HEK293 (cell line): ENCODE results near the gene LMCD1.
A peak's percentile ranks its signal among the peaks of the same experiment; 100 is the strongest.

ENCODE experiments used
- GLIS1 ChIP-seq: fragments of 450-650 bp; formaldehyde crosslinking; IDR thresholded peaks from 2 replicates; pipeline ENCODE4 v1.5.1; 2016; ENCODE audit warnings: missing biosample characterization, missing genetic modification characterization
- MZF1 ChIP-seq: fragments of 450-650 bp; formaldehyde crosslinking; IDR thresholded peaks from 2 replicates; pipeline ENCODE4 v1.5.1; 2017; ENCODE audit warnings: missing biosample characterization, missing genetic modification characterization, borderline replicate concordance
- YY2 ChIP-seq: fragments of 450-650 bp; formaldehyde crosslinking; IDR thresholded peaks from 2 replicates; pipeline ENCODE4 v1.5.1; 2016; ENCODE audit warnings: missing biosample characterization, missing genetic modification characterization
- ZBTB7A ChIP-seq: fragments of 450-650 bp; formaldehyde crosslinking; IDR thresholded peaks from 2 replicates; pipeline ENCODE4 v1.5.1; 2016; ENCODE audit warnings: low read depth, missing biosample characterization, missing genetic modification characterization
- ZBTB8A ChIP-seq: fragments of 450-650 bp; formaldehyde crosslinking; IDR thresholded peaks from 2 replicates; pipeline ENCODE4 v1.5.1; 2016; ENCODE audit warnings: missing biosample characterization, missing genetic modification characterization
- ZEB2 ChIP-seq: fragments of 450-650 bp; formaldehyde crosslinking; IDR thresholded peaks from 2 replicates; pipeline ENCODE4 v1.5.1; 2016; ENCODE audit warnings: missing biosample characterization, missing genetic modification characterization
- ZNF10 ChIP-seq: fragments of 450-650 bp; formaldehyde crosslinking; IDR thresholded peaks from 2 replicates; pipeline ENCODE4 v1.5.1; 2017; ENCODE audit warnings: missing biosample characterization, missing genetic modification characterization
- ZNF121 ChIP-seq: fragments of 450-650 bp; formaldehyde crosslinking; IDR thresholded peaks from 2 replicates; pipeline ENCODE4 v1.5.1; 2016; ENCODE audit warnings: missing biosample characterization, missing genetic modification characterization
- ZNF37A ChIP-seq: fragments of 450-650 bp; IDR thresholded peaks from 2 replicates; pipeline ENCODE4 v1.5.1; 2018; ENCODE audit warnings: missing biosample characterization, missing genetic modification characterization
- ZNF391 ChIP-seq: fragments of 450-650 bp; formaldehyde crosslinking; IDR thresholded peaks from 2 replicates; pipeline ENCODE4 v1.5.1; 2016; ENCODE audit warnings: low read depth, missing biosample characterization, missing genetic modification characterization, borderline replicate concordance
- ZNF510 ChIP-seq: fragments of 450-650 bp; formaldehyde crosslinking; IDR thresholded peaks from 2 replicates; pipeline ENCODE4 v1.5.1; 2018; ENCODE audit warnings: mild to moderate bottlenecking, missing genetic modification characterization, missing biosample characterization; ENCODE audit not compliant: insufficient replicate concordance
- ZNF548 ChIP-seq: fragments of 450-650 bp; formaldehyde crosslinking; IDR thresholded peaks from 2 replicates; pipeline ENCODE4 v1.5.1; 2016; ENCODE audit warnings: missing biosample characterization, missing genetic modification characterization
- ZNF600 ChIP-seq: fragments of 450-650 bp; formaldehyde crosslinking; IDR thresholded peaks from 2 replicates; pipeline ENCODE4 v1.5.1; 2016; ENCODE audit warnings: missing biosample characterization, missing genetic modification characterization
- ZNF654 ChIP-seq: fragments of 450-650 bp; formaldehyde crosslinking; IDR thresholded peaks from 2 replicates; pipeline ENCODE4 v1.5.1; 2016; ENCODE audit warnings: low read depth, missing biosample characterization, missing genetic modification characterization
- ZNF777 ChIP-seq: fragments of 450-650 bp; formaldehyde crosslinking; IDR thresholded peaks from 2 replicates; pipeline ENCODE4 v1.5.1; 2017; ENCODE audit warnings: missing biosample characterization, missing genetic modification characterization, borderline replicate concordance
- ZSCAN30 ChIP-seq: fragments of 450-650 bp; IDR thresholded peaks from 2 replicates; pipeline ENCODE4 v1.5.1; 2018; ENCODE audit warnings: missing biosample characterization, mild to moderate bottlenecking, missing genetic modification characterization, moderate library complexity
- ZXDB ChIP-seq: fragments of 450-650 bp; formaldehyde crosslinking; IDR thresholded peaks from 2 replicates; pipeline ENCODE4 v1.5.1; 2016; ENCODE audit warnings: missing biosample characterization, missing genetic modification characterization
- TF ChIP-seq, protein P1 (sequence below): fragments of 450-650 bp; formaldehyde crosslinking; IDR thresholded peaks from 2 replicates; pipeline ENCODE4 v1.5.1; 2017; ENCODE audit warnings: missing biosample characterization, missing genetic modification characterization
- TF ChIP-seq, protein P2 (sequence below): fragments of 450-650 bp; formaldehyde crosslinking; IDR thresholded peaks from 2 replicates; pipeline ENCODE4 v1.5.1; 2017; ENCODE audit warnings: missing biosample characterization, missing genetic modification characterization
- TF ChIP-seq, protein P3 (sequence below): fragments of 450-650 bp; formaldehyde crosslinking; IDR thresholded peaks from 2 replicates; pipeline ENCODE4 v1.5.1; 2016; ENCODE audit warnings: missing biosample characterization, missing genetic modification characterization
- TF ChIP-seq, protein P4 (sequence below): fragments of 450-650 bp; formaldehyde crosslinking; IDR thresholded peaks from 2 replicates; pipeline ENCODE4 v1.5.1; 2016; ENCODE audit warnings: missing biosample characterization, missing genetic modification characterization
- TF ChIP-seq, protein P5 (sequence below): fragments of 450-650 bp; formaldehyde crosslinking; IDR thresholded peaks from 2 replicates; pipeline ENCODE4 v1.5.1; 2016; ENCODE audit warnings: missing biosample characterization, missing genetic modification characterization
- TF ChIP-seq, protein P6 (sequence below): fragments of 450-650 bp; formaldehyde crosslinking; IDR thresholded peaks from 2 replicates; pipeline ENCODE4 v1.5.1; 2016; ENCODE audit warnings: missing biosample characterization, missing genetic modification characterization
- TF ChIP-seq, protein P7 (sequence below): fragments of 450-650 bp; formaldehyde crosslinking; IDR thresholded peaks from 2 replicates; pipeline ENCODE4 v1.5.1; 2016; ENCODE audit warnings: missing biosample characterization, missing genetic modification characterization, borderline replicate concordance

The LMCD1 gene

DNA sequence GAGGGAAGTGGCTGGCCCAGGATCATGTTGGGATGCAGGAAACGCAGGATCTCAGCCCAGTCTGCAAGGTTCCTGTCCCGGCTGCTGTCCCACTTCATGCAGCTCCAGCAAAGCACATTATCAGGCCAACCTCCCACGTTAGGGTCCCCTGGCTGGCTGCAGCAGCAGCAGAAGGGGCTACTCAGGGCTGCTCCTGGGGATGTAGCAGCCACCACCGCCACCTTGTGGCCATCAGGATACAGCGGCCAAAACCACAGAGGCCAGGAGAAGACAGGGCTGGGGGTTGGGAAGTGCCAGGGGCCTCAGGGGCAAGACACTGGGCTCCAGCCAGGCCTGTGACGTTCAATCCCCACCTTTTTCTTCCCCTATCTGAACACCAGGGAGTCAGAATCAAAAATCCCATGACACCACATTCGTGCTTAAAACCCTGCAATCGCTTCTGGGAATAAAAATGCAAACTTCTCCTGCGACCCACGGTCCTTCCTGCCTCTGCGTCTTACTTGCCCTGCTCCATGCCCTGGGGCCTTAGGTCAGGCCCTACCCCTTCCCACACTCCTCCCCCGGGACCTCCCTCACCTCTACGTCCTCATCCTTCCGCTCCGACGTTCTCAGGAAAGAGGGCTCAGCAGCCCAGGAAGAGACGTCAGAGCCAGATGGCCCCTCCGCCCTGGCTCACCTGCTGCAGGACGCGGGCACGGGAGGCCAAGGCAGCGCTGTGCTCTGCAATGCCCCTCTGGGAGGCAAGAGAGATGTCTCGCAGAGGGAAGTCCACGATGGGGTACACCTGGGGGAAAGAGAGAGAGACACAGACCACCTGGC, 121.5 kb downstream of the LMCD1 start (continued):
- TF ChIP-seq, protein P1, sequence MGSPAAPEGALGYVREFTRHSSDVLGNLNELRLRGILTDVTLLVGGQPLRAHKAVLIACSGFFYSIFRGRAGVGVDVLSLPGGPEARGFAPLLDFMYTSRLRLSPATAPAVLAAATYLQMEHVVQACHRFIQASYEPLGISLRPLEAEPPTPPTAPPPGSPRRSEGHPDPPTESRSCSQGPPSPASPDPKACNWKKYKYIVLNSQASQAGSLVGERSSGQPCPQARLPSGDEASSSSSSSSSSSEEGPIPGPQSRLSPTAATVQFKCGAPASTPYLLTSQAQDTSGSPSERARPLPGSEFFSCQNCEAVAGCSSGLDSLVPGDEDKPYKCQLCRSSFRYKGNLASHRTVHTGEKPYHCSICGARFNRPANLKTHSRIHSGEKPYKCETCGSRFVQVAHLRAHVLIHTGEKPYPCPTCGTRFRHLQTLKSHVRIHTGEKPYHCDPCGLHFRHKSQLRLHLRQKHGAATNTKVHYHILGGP (tag by site-specific recombination), result no peak
- TF ChIP-seq ZNF391 (tag by site-specific recombination), result no peak
- no peak for TF ChIP-seq ZNF600 (tag by site-specific recombination)
- TF ChIP-seq, protein P2, sequence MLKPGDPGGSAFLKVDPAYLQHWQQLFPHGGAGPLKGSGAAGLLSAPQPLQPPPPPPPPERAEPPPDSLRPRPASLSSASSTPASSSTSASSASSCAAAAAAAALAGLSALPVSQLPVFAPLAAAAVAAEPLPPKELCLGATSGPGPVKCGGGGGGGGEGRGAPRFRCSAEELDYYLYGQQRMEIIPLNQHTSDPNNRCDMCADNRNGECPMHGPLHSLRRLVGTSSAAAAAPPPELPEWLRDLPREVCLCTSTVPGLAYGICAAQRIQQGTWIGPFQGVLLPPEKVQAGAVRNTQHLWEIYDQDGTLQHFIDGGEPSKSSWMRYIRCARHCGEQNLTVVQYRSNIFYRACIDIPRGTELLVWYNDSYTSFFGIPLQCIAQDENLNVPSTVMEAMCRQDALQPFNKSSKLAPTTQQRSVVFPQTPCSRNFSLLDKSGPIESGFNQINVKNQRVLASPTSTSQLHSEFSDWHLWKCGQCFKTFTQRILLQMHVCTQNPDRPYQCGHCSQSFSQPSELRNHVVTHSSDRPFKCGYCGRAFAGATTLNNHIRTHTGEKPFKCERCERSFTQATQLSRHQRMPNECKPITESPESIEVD, result no peak
- no peak for TF ChIP-seq ZNF121
- TF ChIP-seq, protein P3, sequence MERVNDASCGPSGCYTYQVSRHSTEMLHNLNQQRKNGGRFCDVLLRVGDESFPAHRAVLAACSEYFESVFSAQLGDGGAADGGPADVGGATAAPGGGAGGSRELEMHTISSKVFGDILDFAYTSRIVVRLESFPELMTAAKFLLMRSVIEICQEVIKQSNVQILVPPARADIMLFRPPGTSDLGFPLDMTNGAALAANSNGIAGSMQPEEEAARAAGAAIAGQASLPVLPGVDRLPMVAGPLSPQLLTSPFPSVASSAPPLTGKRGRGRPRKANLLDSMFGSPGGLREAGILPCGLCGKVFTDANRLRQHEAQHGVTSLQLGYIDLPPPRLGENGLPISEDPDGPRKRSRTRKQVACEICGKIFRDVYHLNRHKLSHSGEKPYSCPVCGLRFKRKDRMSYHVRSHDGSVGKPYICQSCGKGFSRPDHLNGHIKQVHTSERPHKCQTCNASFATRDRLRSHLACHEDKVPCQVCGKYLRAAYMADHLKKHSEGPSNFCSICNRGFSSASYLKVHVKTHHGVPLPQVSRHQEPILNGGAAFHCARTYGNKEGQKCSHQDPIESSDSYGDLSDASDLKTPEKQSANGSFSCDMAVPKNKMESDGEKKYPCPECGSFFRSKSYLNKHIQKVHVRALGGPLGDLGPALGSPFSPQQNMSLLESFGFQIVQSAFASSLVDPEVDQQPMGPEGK (tag by site-specific recombination), result no peak
- TF ChIP-seq, protein P4, sequence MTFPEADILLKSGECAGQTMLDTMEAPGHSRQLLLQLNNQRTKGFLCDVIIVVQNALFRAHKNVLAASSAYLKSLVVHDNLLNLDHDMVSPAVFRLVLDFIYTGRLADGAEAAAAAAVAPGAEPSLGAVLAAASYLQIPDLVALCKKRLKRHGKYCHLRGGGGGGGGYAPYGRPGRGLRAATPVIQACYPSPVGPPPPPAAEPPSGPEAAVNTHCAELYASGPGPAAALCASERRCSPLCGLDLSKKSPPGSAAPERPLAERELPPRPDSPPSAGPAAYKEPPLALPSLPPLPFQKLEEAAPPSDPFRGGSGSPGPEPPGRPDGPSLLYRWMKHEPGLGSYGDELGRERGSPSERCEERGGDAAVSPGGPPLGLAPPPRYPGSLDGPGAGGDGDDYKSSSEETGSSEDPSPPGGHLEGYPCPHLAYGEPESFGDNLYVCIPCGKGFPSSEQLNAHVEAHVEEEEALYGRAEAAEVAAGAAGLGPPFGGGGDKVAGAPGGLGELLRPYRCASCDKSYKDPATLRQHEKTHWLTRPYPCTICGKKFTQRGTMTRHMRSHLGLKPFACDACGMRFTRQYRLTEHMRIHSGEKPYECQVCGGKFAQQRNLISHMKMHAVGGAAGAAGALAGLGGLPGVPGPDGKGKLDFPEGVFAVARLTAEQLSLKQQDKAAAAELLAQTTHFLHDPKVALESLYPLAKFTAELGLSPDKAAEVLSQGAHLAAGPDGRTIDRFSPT (tag by site-specific recombination), result no peak
- TF ChIP-seq ZNF654 (tag by site-specific recombination), result peak; percentile 89
- TF ChIP-seq ZNF37A, result no peak
- TF ChIP-seq ZBTB8A, result no peak
- no peak for TF ChIP-seq YY2
- no peak for TF ChIP-seq ZNF10
- TF ChIP-seq ZSCAN30, result 0 out of 2 replicates have a peak, but pooled peaks have one; percentile 44
- TF ChIP-seq MZF1 (tag by site-specific recombination), result no peak
- TF ChIP-seq GLIS1 (tag by site-specific recombination), result peak; percentile 73
- no peak for TF ChIP-seq ZBTB7A (tag by site-specific recombination)
- TF ChIP-seq, protein P5, sequence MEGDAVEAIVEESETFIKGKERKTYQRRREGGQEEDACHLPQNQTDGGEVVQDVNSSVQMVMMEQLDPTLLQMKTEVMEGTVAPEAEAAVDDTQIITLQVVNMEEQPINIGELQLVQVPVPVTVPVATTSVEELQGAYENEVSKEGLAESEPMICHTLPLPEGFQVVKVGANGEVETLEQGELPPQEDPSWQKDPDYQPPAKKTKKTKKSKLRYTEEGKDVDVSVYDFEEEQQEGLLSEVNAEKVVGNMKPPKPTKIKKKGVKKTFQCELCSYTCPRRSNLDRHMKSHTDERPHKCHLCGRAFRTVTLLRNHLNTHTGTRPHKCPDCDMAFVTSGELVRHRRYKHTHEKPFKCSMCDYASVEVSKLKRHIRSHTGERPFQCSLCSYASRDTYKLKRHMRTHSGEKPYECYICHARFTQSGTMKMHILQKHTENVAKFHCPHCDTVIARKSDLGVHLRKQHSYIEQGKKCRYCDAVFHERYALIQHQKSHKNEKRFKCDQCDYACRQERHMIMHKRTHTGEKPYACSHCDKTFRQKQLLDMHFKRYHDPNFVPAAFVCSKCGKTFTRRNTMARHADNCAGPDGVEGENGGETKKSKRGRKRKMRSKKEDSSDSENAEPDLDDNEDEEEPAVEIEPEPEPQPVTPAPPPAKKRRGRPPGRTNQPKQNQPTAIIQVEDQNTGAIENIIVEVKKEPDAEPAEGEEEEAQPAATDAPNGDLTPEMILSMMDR (tag by site-specific recombination), result peak; percentile 80
- no peak for TF ChIP-seq ZEB2 (tag by site-specific recombination)
- TF ChIP-seq ZNF510 (tag by site-specific recombination), result no peak
- TF ChIP-seq, protein P6, sequence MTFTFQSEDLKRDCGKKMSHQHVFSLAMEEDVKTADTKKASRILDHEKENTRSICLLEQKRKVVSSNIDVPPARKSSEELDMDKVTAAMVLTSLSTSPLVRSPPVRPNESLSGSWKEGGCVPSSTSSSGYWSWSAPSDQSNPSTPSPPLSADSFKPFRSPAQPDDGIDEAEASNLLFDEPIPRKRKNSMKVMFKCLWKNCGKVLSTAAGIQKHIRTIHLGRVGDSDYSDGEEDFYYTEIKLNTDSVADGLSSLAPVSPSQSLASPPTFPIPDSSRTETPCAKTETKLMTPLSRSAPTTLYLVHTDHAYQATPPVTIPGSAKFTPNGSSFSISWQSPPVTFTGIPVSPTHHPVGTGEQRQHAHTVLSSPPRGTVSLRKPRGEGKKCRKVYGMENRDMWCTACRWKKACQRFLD, result no peak
- no peak for TF ChIP-seq ZNF777 (tag by site-specific recombination)
- no peak for TF ChIP-seq ZXDB
- TF ChIP-seq, protein P7, sequence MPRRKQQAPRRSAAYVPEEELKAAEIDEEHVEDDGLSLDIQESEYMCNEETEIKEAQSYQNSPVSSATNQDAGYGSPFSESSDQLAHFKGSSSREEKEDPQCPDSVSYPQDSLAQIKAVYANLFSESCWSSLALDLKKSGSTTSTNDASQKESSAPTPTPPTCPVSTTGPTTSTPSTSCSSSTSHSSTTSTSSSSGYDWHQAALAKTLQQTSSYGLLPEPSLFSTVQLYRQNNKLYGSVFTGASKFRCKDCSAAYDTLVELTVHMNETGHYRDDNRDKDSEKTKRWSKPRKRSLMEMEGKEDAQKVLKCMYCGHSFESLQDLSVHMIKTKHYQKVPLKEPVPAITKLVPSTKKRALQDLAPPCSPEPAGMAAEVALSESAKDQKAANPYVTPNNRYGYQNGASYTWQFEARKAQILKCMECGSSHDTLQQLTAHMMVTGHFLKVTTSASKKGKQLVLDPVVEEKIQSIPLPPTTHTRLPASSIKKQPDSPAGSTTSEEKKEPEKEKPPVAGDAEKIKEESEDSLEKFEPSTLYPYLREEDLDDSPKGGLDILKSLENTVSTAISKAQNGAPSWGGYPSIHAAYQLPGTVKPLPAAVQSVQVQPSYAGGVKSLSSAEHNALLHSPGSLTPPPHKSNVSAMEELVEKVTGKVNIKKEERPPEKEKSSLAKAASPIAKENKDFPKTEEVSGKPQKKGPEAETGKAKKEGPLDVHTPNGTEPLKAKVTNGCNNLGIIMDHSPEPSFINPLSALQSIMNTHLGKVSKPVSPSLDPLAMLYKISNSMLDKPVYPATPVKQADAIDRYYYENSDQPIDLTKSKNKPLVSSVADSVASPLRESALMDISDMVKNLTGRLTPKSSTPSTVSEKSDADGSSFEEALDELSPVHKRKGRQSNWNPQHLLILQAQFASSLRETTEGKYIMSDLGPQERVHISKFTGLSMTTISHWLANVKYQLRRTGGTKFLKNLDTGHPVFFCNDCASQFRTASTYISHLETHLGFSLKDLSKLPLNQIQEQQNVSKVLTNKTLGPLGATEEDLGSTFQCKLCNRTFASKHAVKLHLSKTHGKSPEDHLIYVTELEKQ (tag by site-specific recombination), result no peak
- TF ChIP-seq ZNF548, result no peak
